MM.1S (cell line): Measurements from ENCODE around the gene ITGA4.

Source experiments
- CTCF ChIP-seq: fragments of 300-600 bp; sonication (generic); IDR thresholded peaks from 2 replicates; pipeline ENCODE4 v1.5.1; 2016; ENCODE audit warnings: antibody characterized with exemption, low read length, mixed read lengths
- EZH2 ChIP-seq: fragments of 300-600 bp; sonication (generic); optimal IDR thresholded peaks from 2 replicates; pipeline ENCODE3; 2017; ENCODE audit warnings: low read depth, mild to moderate bottlenecking, antibody characterized with exemption, low read length, mixed read lengths
- EZH2phosphoT487 ChIP-seq: fragments of 300-600 bp; sonication (generic); IDR thresholded peaks from 2 replicates; pipeline ENCODE4 v1.6.1; 2018; ENCODE audit warnings: antibody characterized with exemption, low read length

GRCh38 chr2:181420259-181421130, 36.7 kb upstream of the ITGA4 start:
- TF ChIP-seq EZH2phosphoT487 (no peak), CTCF (no peak), EZH2 (no peak)
